Astrocyte (in vitro differentiated cells and primary cell): ENCODE data around the gene FLT3.

Source experiments
- EZH2 ChIP-seq: IDR thresholded peaks from 2 replicates; pipeline ENCODE4 v1.6.1; 2012; ENCODE audit warnings: mild to moderate bottlenecking, low read length, inconsistent platforms; ENCODE audit not compliant: insufficient read depth
- TF ChIP-seq, protein P1 (sequence below): IDR thresholded peaks from 2 replicates; pipeline ENCODE4 v1.5.1; 2011; ENCODE audit warnings: low read depth, mild to moderate bottlenecking, inconsistent platforms, low read length, moderate library complexity; ENCODE audit not compliant: insufficient read depth

DNA sequence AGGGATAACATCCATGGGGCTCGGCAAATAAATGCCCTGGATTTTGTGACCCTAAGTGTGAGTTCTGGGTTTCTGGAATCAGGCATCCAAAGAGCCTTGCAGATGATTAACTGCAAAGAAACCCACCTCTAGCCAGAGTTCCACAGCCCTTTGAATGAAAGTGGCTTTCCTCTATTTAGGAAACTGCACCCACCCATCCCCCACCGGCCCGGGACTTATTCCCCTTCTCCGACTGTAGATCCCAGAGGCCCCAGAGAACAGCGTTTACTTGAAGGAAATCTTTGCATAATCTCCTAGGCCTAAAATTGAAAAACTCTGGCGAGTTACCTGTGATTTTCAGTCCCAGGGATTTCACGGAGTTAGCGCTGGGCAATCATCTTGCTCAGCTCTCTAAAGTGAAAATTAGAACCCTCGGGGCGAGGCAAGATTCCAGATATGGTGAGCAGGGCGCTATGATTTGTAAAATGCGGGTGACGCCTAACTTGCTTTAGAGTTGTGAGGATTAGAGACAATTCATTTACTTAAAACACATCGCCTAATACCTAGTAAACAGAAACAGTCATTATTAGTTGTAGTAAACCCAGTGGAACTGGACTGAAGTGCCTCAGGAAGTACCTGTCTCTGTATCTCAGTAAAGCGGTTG lies 121.3 kb downstream of the FLT3 start:
- TF ChIP-seq, protein P1, sequence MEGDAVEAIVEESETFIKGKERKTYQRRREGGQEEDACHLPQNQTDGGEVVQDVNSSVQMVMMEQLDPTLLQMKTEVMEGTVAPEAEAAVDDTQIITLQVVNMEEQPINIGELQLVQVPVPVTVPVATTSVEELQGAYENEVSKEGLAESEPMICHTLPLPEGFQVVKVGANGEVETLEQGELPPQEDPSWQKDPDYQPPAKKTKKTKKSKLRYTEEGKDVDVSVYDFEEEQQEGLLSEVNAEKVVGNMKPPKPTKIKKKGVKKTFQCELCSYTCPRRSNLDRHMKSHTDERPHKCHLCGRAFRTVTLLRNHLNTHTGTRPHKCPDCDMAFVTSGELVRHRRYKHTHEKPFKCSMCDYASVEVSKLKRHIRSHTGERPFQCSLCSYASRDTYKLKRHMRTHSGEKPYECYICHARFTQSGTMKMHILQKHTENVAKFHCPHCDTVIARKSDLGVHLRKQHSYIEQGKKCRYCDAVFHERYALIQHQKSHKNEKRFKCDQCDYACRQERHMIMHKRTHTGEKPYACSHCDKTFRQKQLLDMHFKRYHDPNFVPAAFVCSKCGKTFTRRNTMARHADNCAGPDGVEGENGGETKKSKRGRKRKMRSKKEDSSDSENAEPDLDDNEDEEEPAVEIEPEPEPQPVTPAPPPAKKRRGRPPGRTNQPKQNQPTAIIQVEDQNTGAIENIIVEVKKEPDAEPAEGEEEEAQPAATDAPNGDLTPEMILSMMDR, result no peak
- TF ChIP-seq EZH2, result no peak
